Upper lobe of right lung (tissue), 1 donor: ENCODE measurements around the gene AIMP1. TPM values are rescaled to one million over a fixed set of nuclear protein-coding genes. Genes with fewer than 3 reads are reported as not detected.

Experiments
- ATAC-seq: fragments of 200-7000 bp; cut with Tn5 transposase; one replicate; pipeline ENCODE4 v1.9.1; 2020; ENCODE audit warnings: mild to moderate bottlenecking, moderate library complexity
- DNase-seq: peaks from one replicate; pipeline ENCODE4 v3.0.0-alpha.2; 2020
- H3K27ac ChIP-seq: fragments of 200-600 bp; one replicate; pipeline ENCODE4 v1.8.0; 2022
- H3K27me3 ChIP-seq: fragments of 200-600 bp; one replicate; pipeline ENCODE4 v1.8.0; 2022; ENCODE audit warnings: mild to moderate bottlenecking
- H3K36me3 ChIP-seq: fragments of 200-600 bp; one replicate; pipeline ENCODE4 v1.8.0; 2022
- H3K4me1 ChIP-seq: fragments of 200-600 bp; one replicate; pipeline ENCODE4 v1.8.0; 2022
- H3K4me3 ChIP-seq: fragments of 200-600 bp; one replicate; pipeline ENCODE4 v1.8.0; 2022; ENCODE audit warnings: mild to moderate bottlenecking
- H3K9me3 ChIP-seq: fragments of 200-600 bp; one replicate; pipeline ENCODE4 v1.8.0; 2022
- intact Hi-C: fragments of 100-400 bp; cut with DNase I; formaldehyde crosslinking; loops from one replicate; pipeline ENCODE4 v1.11.0; 2022
- total RNA-seq: library from RNA; stranded (reverse); fragmentation: NEBNext Ultra II Directional; extraction: Animal tissue kit (Norgen Biotek cat#: 25700); gene quantifications from one replicate; pipeline ENCODE4 v1.2.1, GENCODE V29; 2021
- TF ChIP-seq, protein P1 (sequence below): fragments of 200-600 bp; IDR thresholded peaks from one replicate; pipeline ENCODE4 v1.8.0; 2022; ENCODE audit warnings: antibody characterized with exemption
- donor health status: DM: no; HTN: yes; CAD: no; lungs with severe emphysema.

The AIMP1 gene
- total RNA-seq, 1 donor from 2014 or later = 42.9 TPM

- intact Hi-C loops = no loop called here
- Histone ChIP-seq H3K4me1 (no peaks in the 10 kb centered on the region), H3K4me3 (no peak overlapping the region), H3K27ac (no peak overlapping the region), H3K27me3 (no peaks in the 10 kb centered on the region), H3K9me3 (no peaks in the 10 kb centered on the region), H3K36me3 (peaks cover 32% of the 10 kb centered on the region)
- no peak for ATAC-seq
- TF ChIP-seq, protein P1, sequence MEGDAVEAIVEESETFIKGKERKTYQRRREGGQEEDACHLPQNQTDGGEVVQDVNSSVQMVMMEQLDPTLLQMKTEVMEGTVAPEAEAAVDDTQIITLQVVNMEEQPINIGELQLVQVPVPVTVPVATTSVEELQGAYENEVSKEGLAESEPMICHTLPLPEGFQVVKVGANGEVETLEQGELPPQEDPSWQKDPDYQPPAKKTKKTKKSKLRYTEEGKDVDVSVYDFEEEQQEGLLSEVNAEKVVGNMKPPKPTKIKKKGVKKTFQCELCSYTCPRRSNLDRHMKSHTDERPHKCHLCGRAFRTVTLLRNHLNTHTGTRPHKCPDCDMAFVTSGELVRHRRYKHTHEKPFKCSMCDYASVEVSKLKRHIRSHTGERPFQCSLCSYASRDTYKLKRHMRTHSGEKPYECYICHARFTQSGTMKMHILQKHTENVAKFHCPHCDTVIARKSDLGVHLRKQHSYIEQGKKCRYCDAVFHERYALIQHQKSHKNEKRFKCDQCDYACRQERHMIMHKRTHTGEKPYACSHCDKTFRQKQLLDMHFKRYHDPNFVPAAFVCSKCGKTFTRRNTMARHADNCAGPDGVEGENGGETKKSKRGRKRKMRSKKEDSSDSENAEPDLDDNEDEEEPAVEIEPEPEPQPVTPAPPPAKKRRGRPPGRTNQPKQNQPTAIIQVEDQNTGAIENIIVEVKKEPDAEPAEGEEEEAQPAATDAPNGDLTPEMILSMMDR = no peak
- no peak for DNase-seq
Observed at GRCh38 chr4:106294062-106294461, 22.3 kb upstream of the AIMP1 start.

DNA sequence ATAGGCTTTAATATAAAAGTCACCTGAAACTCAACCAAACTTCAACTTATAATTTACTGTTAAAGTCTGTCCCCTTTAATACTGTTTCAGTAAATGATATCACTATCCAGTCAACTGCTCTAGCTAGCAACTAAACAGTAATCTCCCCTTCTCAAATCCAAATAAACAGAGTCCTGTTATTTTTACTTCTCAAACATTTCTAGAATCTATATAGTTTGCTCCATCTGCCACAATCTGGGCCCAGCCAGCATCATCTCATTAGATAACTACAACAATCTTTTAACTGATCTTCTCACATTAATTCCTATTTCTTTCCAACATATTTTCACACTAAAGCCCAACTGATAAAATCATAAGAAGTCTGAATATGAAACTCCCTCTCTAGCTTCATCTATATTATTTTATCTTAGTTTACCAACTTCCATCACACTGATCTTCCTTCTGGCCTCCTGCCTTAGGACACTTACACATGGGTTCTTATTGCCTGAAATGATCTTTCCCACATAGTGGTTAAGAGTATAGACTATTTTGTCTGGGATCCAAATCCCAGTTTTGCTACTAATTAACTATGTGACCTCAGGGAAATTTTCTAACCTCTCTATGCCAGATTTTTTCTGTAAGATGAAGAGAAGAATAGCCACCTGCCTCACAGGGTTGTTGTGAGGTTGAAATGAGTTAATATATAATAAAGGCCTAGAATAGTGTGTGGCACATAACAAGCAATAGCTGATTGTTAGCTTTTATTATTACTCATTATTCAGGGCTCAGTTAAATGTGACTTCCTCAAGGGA, 18.9 kb upstream of the AIMP1 start:
- Histone ChIP-seq H3K27ac (no peak overlapping the region), H3K9me3 (no peaks in the 10 kb centered on the region), H3K36me3 (peaks cover 36% of the 10 kb centered on the region), H3K27me3 (no peaks in the 10 kb centered on the region), H3K4me3 (no peak overlapping the region), H3K4me1 (no peaks in the 10 kb centered on the region)
- TF ChIP-seq, protein P1 = no peak
- no peak for ATAC-seq
- intact Hi-C loops = no loop called here
- DNase-seq = no peak

- intact Hi-C loops = no loop called here
- TF ChIP-seq, protein P1 = no peak
Observed at GRCh38 chr4:106299977-106300376, 16.4 kb upstream of the AIMP1 start.

GRCh38 chr4:106301393-106302061, 14.8 kb upstream of the AIMP1 start:
- TF ChIP-seq, protein P1 = no peak
- H3K4me1 ChIP-seq = no peaks in the 10 kb centered on the region
- H3K27ac ChIP-seq = no peak overlapping the region
- intact Hi-C loops = no loop called here
- no peak overlapping the region for H3K4me3 ChIP-seq
- H3K9me3 ChIP-seq = no peaks in the 10 kb centered on the region
- no peak for ATAC-seq
- H3K27me3 ChIP-seq = no peaks in the 10 kb centered on the region
- peaks cover 6% of the 10 kb centered on the region for H3K36me3 ChIP-seq
- no peak for DNase-seq

More at GRCh38 chr4:106299977-106300376, 16.4 kb upstream of the AIMP1 start:
- H3K27me3 ChIP-seq = no peaks in the 10 kb centered on the region
- H3K4me3 ChIP-seq = no peak overlapping the region
- no peak for ATAC-seq
- no peaks in the 10 kb centered on the region for H3K4me1 ChIP-seq
- H3K27ac ChIP-seq = no peak overlapping the region
- DNase-seq = no peak
- H3K36me3 ChIP-seq = peaks cover 11% of the 10 kb centered on the region
- no peaks in the 10 kb centered on the region for H3K9me3 ChIP-seq

DNA sequence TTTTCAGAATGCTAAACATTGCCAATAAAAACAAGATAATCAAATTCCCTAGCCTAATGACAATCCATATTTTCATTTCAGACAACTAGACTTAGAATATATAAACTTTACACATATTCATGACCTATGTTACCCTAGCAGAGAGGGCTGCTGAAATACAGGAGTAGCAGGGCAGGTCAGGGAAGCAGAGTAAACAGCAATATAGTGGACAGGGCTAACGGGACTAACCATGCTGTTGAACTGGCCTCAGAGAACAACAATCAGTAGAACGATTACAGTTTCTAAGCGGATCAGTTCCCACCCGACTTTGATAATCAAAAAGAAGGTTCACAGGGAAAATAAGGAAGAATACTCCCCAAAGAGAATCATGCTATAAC, 14.3 kb upstream of the AIMP1 start:
- peaks cover 11% of the 10 kb centered on the region for H3K36me3 ChIP-seq
- intact Hi-C loops = no loop called here
- H3K4me1 ChIP-seq = no peaks in the 10 kb centered on the region
- H3K4me3 ChIP-seq = no peak overlapping the region
- no peak for ATAC-seq
- H3K27me3 ChIP-seq = no peaks in the 10 kb centered on the region
- DNase-seq = no peak
- no peaks in the 10 kb centered on the region for H3K9me3 ChIP-seq
- TF ChIP-seq, protein P1 = no peak
- H3K27ac ChIP-seq = no peak overlapping the region
